ENCODE data around the gene CRYBB3. TPM values are rescaled to one million over a fixed set of nuclear protein-coding genes. Genes with fewer than 3 reads are reported as not detected.
"Not testable (repeated sequence)": the region's sequence is repeated elsewhere in the genome, so short reads cannot be mapped to it uniquely, and the experiment has no call there.

Gene CRYBB3
- total RNA-seq, 1 donor from 2014 or later = not detected

GRCh38 chr22:25197340-25197739 lies 2.3 kb upstream of the CRYBB3 start:
- Mint-ChIP-seq H3K4me3 (no peak overlapping the region), H3K27ac (no peak overlapping the region), H3K36me3 (no peaks in the 10 kb centered on the region), H3K4me1 (ENCODE audit: unreplicated experiment) (no peaks in the 10 kb centered on the region), H3K9me3 (no peaks in the 10 kb centered on the region), H3K27me3 (no peaks in the 10 kb centered on the region)
- TF ChIP-seq CTCF (conservative IDR thresholded peaks at IDR 0.05) = no peak
- DNase-seq (ENCODE audit: extremely low spot score, unreplicated experiment) = no peak

GRCh38 chr22:25200967-25201366 lies 1.3 kb downstream of the CRYBB3 start:
- no peaks in the 10 kb centered on the region for H3K9me3 Mint-ChIP-seq
- no peak overlapping the region for H3K27ac Mint-ChIP-seq
- no peaks in the 10 kb centered on the region for H3K4me1 Mint-ChIP-seq (ENCODE audit: unreplicated experiment)
- no peak overlapping the region for H3K4me3 Mint-ChIP-seq
- no peak for DNase-seq (ENCODE audit: extremely low spot score, unreplicated experiment)
- TF ChIP-seq CTCF (conservative IDR thresholded peaks at IDR 0.05) = no peak
- H3K36me3 Mint-ChIP-seq = no peaks in the 10 kb centered on the region
- no peaks in the 10 kb centered on the region for H3K27me3 Mint-ChIP-seq

GRCh38 chr22:25201557-25202273 lies 2.1 kb downstream of the CRYBB3 start:
- DNase-seq (ENCODE audit: extremely low spot score, unreplicated experiment) = no peak
- Mint-ChIP-seq H3K4me3 (no peak overlapping the region), H3K4me1 (ENCODE audit: unreplicated experiment) (no peaks in the 10 kb centered on the region), H3K27ac (no peak overlapping the region), H3K36me3 (no peaks in the 10 kb centered on the region), H3K9me3 (no peaks in the 10 kb centered on the region), H3K27me3 (no peaks in the 10 kb centered on the region)
- no peak for TF ChIP-seq CTCF (conservative IDR thresholded peaks at IDR 0.05)

GRCh38 chr22:25202290-25202921 lies 2.7 kb downstream of the CRYBB3 start:
- Mint-ChIP-seq H3K4me3 (no peak overlapping the region), H3K36me3 (no peaks in the 10 kb centered on the region)

GRCh38 chr22:25203082-25203481 lies 3.4 kb downstream of the CRYBB3 start:
- Mint-ChIP-seq H3K27me3 (no peaks in the 10 kb centered on the region), H3K36me3 (no peaks in the 10 kb centered on the region), H3K9me3 (no peaks in the 10 kb centered on the region), H3K4me1 (ENCODE audit: unreplicated experiment) (no peaks in the 10 kb centered on the region), H3K4me3 (no peak overlapping the region), H3K27ac (no peak overlapping the region)
- no peak for TF ChIP-seq CTCF (conservative IDR thresholded peaks at IDR 0.05)
- no peak for DNase-seq (ENCODE audit: extremely low spot score, unreplicated experiment)

More at GRCh38 chr22:25202290-25202921, 2.7 kb downstream of the CRYBB3 start:
- Mint-ChIP-seq H3K27me3 (no peaks in the 10 kb centered on the region), H3K27ac (no peak overlapping the region), H3K4me1 (ENCODE audit: unreplicated experiment) (no peaks in the 10 kb centered on the region), H3K9me3 (no peaks in the 10 kb centered on the region)
- peak; percentile 93 for TF ChIP-seq CTCF (conservative IDR thresholded peaks at IDR 0.05)
- no peak for DNase-seq (ENCODE audit: extremely low spot score, unreplicated experiment)

- H3K27me3 Mint-ChIP-seq; H3K9me3 Mint-ChIP-seq; H3K4me3 Mint-ChIP-seq; H3K27ac Mint-ChIP-seq; DNase-seq (ENCODE audit: extremely low spot score, unreplicated experiment); H3K4me1 Mint-ChIP-seq (ENCODE audit: unreplicated experiment); H3K36me3 Mint-ChIP-seq: not testable (repeated sequence)
These were observed 4.9 kb downstream of the CRYBB3 start for GRCh38 chr22:25204547-25204946.
